Activated gamma-delta T cell treated with anti-CD3 and anti-CD28 coated beads, Interleukin-2, amount 50 U/mL, for 16 hours (primary cell): ENCODE results near the gene OSBPL2.

ENCODE experiments used
- DNase-seq: peaks from one replicate; pipeline ENCODE4 v3.0.0-alpha.2; 2020; ENCODE audit warnings: low read depth

OSBPL2 gene

GRCh38 chr20:62222266-62222850 lies 16.0 kb upstream of the OSBPL2 start:
- DNase-seq, result no peak

GRCh38 chr20:62222972-62223371 lies 15.3 kb upstream of the OSBPL2 start:
- DNase-seq, result no peak

- no peak for DNase-seq
These were observed 14.8 kb upstream of the OSBPL2 start for GRCh38 chr20:62223571-62223970.

- DNase-seq, result no peak
These were observed 14.0 kb upstream of the OSBPL2 start for GRCh38 chr20:62224113-62224855.

GRCh38 chr20:62225026-62225425 lies 13.3 kb upstream of the OSBPL2 start:
- no peak for DNase-seq

GRCh38 chr20:62225820-62226635 lies 12.3 kb upstream of the OSBPL2 start:
- no peak for DNase-seq

- no peak for DNase-seq
These were observed 11.4 kb upstream of the OSBPL2 start for GRCh38 chr20:62226707-62227590.

- no peak for DNase-seq
These were observed 10.7 kb upstream of the OSBPL2 start for GRCh38 chr20:62227591-62227976.

GRCh38 chr20:62227977-62228958 lies 10.1 kb upstream of the OSBPL2 start:
- DNase-seq, result no peak

GRCh38 chr20:62228982-62229545 lies 9.3 kb upstream of the OSBPL2 start:
- DNase-seq, result no peak

GRCh38 chr20:62229667-62230066 lies 8.7 kb upstream of the OSBPL2 start:
- no peak for DNase-seq

GRCh38 chr20:62230276-62230675 lies 8.0 kb upstream of the OSBPL2 start:
- no peak for DNase-seq

GRCh38 chr20:62230696-62231095 lies 7.6 kb upstream of the OSBPL2 start:
- DNase-seq, result no peak

GRCh38 chr20:62231292-62231691 lies 7.0 kb upstream of the OSBPL2 start:
- no peak for DNase-seq

- no peak for DNase-seq
These were observed 6.1 kb upstream of the OSBPL2 start for GRCh38 chr20:62232194-62232593.

- no peak for DNase-seq
These were observed 5.3 kb upstream of the OSBPL2 start for GRCh38 chr20:62232770-62233645.

GRCh38 chr20:62233684-62234083 lies 4.6 kb upstream of the OSBPL2 start:
- no peak for DNase-seq

- DNase-seq, result no peak
These were observed 4.0 kb upstream of the OSBPL2 start for GRCh38 chr20:62234339-62234738.

GRCh38 chr20:62235001-62235776 lies 3.1 kb upstream of the OSBPL2 start:
- no peak for DNase-seq
